H1 (cell line): ENCODE data around the gene CELSR1. TPM values are rescaled to one million over a fixed set of nuclear protein-coding genes. Genes with fewer than 3 reads are reported as not detected.

Source experiments
- ASH2L ChIP-seq: fragments of 200-600, 300-600 bp; sonication (generic); IDR thresholded peaks from one replicate; pipeline ENCODE4 v1.7.1; 2017; ENCODE audit warnings: low read length
- ATF2 ChIP-seq: IDR thresholded peaks from 2 replicates; pipeline ENCODE4 v1.6.1; 2012; ENCODE audit warnings: low read length, inconsistent platforms
- BRCA1 ChIP-seq: IDR thresholded peaks from 2 replicates; pipeline ENCODE4 v1.6.1; 2012; ENCODE audit warnings: low read depth, low read length, improper control_type of control experiment
- CBX5 ChIP-seq: fragments of 300-800, 300-1000 bp; sonication (generic); IDR thresholded peaks from 2 replicates; pipeline ENCODE4 v1.7.1; 2016; ENCODE audit warnings: antibody characterized with exemption, low read length, low read depth
- CBX8 ChIP-seq: fragments of 300-800, 300-1000 bp; sonication (generic); IDR thresholded peaks from 2 replicates; pipeline ENCODE4 v1.7.1; 2016; ENCODE audit warnings: low read depth, low read length, borderline replicate concordance
- CHD2 ChIP-seq: IDR thresholded peaks from 2 replicates; pipeline ENCODE4 v1.6.1; 2012; ENCODE audit warnings: low read length, improper control_type of control experiment
- E2F6 ChIP-seq: IDR thresholded peaks from 2 replicates; pipeline ENCODE4 v1.6.1; 2012; ENCODE audit warnings: inconsistent platforms
- EZH2 ChIP-seq: fragments of 200-600 bp; sonication (generic); IDR thresholded peaks from 2 replicates; pipeline ENCODE4 v1.7.1; 2012; ENCODE audit warnings: low read depth, mild to moderate bottlenecking, moderate library complexity, low read length, inconsistent platforms; ENCODE audit not compliant: severe bottlenecking
- JUND ChIP-seq: IDR thresholded peaks from 2 replicates; pipeline ENCODE4 v1.6.1; 2011; ENCODE audit warnings: mild to moderate bottlenecking, improper control_type of control experiment, low read length
- PHF8 ChIP-seq: fragments of 200-600 bp; sonication (generic); conservative IDR thresholded peaks from 2 replicates; pipeline ENCODE4 v1.7.1; 2012; ENCODE audit warnings: low read depth, mild to moderate bottlenecking, inconsistent platforms, low read length, moderate library complexity
- RBBP5 ChIP-seq: IDR thresholded peaks from 2 replicates; pipeline ENCODE4 v1.7.1; 2012; ENCODE audit warnings: low read depth, mild to moderate bottlenecking, inconsistent platforms, low read length, moderate library complexity, borderline replicate concordance
- polyA plus RNA-seq, 7 experiments: library from polyadenylated mRNA; depleted of rRNA in 3 of 7; stranded (reverse) in 5 of 7; unstranded in 2 of 7; fragments of >200 nt in 5 of 7; fragments of 200-250 nt in 2 of 7; gene quantifications; 1 replicate in 5 of 7; 2 replicates in 1 of 7; 4 replicates in 1 of 7; pipeline versions ENCODE4 v1.2.1 to v1.2.3, GENCODE V29; 2011 to 2013; ENCODE audit warnings: missing spikeins in 2 of 7, mixed read lengths in 2 of 7
- total RNA-seq: library from RNA; stranded (reverse); fragmentation: NEBNext Ultra II Directional; extraction: Animal tissue kit (Norgen Biotek cat#: 25700); gene quantifications from 2 replicates; pipeline ENCODE4 v1.2.1, GENCODE V29; 2021

The CELSR1 gene
- total and polyA plus RNA-seq, 2 of the 8 experiments (the other 6 are each of a cell fraction or from before 2014, with no cell fraction given), result 9.0 to 12.4 TPM

GRCh38 chr22:46355369-46355995 lies 181.9 kb downstream of the CELSR1 start (continued):
- no peak for TF ChIP-seq ATF2
- TF ChIP-seq RBBP5, result no peak
- TF ChIP-seq BRCA1, result no peak
- no peak for TF ChIP-seq E2F6
- no peak for TF ChIP-seq ASH2L
- TF ChIP-seq CHD2, result no peak
- no peak for TF ChIP-seq CBX5
- no peak for TF ChIP-seq CBX8
- TF ChIP-seq JUND, result peak; percentile 27; the same call in 1 of the 2 replicates
- no peak for TF ChIP-seq EZH2
- no peak for TF ChIP-seq PHF8
